HepG2 (cell line): ENCODE data around the gene CRADD. TPM values are rescaled to one million over a fixed set of nuclear protein-coding genes. Genes with fewer than 3 reads are reported as not detected.

Experiments
- AHDC1 ChIP-seq: sonication (generic); formaldehyde crosslinking; IDR thresholded peaks from 2 replicates; pipeline ENCODE4 v1.5.1; 2020; ENCODE audit warnings: mild to moderate bottlenecking, missing genetic modification reagents, borderline replicate concordance
- AKAP8 ChIP-seq: sonication (generic); formaldehyde crosslinking; IDR thresholded peaks from 2 replicates; pipeline ENCODE4 v1.5.1; 2020; ENCODE audit warnings: mild to moderate bottlenecking, missing genetic modification reagents
- ARID5B ChIP-seq: IDR thresholded peaks from 2 replicates; pipeline ENCODE4 v1.4.0; 2020; ENCODE audit warnings: mild to moderate bottlenecking, missing genetic modification reagents
- ARNT2 ChIP-seq: sonication (generic); formaldehyde crosslinking; IDR thresholded peaks from 2 replicates; pipeline ENCODE4 v1.8.0; 2022; ENCODE audit warnings: mild to moderate bottlenecking, low read depth, missing genetic modification reagents, moderate library complexity
- DZIP1 ChIP-seq: sonication (generic); formaldehyde crosslinking; IDR thresholded peaks from 2 replicates; pipeline ENCODE4 v1.5.0; 2020; ENCODE audit warnings: mild to moderate bottlenecking, missing genetic modification reagents
- MBNL3 ChIP-seq: fragments of 250-450 bp; sonication (Bioruptor Pico); conservative IDR thresholded peaks from 2 replicates; pipeline ENCODE4 v1.8.0; 2022; ENCODE audit warnings: mild to moderate bottlenecking, inconsistent platforms
- MEIS2 ChIP-seq: sonication (generic); formaldehyde crosslinking; IDR thresholded peaks from 2 replicates; pipeline ENCODE4 v1.9.0; 2021; ENCODE audit warnings: mild to moderate bottlenecking, missing genetic modification reagents
- MLXIP ChIP-seq: sonication (generic); formaldehyde crosslinking; IDR thresholded peaks from 2 replicates; pipeline ENCODE4 v1.9.0; 2021; ENCODE audit warnings: missing genetic modification reagents, borderline replicate concordance
- RBFOX2 ChIP-seq: fragments of 200-400 bp; formaldehyde crosslinking; IDR thresholded peaks from 2 replicates; pipeline ENCODE4 v1.6.1; 2017; ENCODE audit warnings: low read depth, mild to moderate bottlenecking, low read length
- SRSF9 ChIP-seq: fragments of 200-400 bp; formaldehyde crosslinking; IDR thresholded peaks from 2 replicates; pipeline ENCODE4 v1.6.1; 2018; ENCODE audit warnings: borderline replicate concordance, mild to moderate bottlenecking, low read depth, low read length; ENCODE audit not compliant: insufficient read depth, poor library complexity, severe bottlenecking
- ZNF552 ChIP-seq: sonication (generic); formaldehyde crosslinking; IDR thresholded peaks from 2 replicates; pipeline ENCODE4 v1.9.0; 2022; ENCODE audit warnings: missing genetic modification reagents, mild to moderate bottlenecking, borderline replicate concordance
- ZNF749 ChIP-seq: sonication (generic); formaldehyde crosslinking; IDR thresholded peaks from 2 replicates; pipeline ENCODE4 v1.8.0; 2022; ENCODE audit warnings: mild to moderate bottlenecking, missing genetic modification reagents, moderate library complexity, borderline replicate concordance
- polyA plus RNA-seq, 8 experiments: library from polyadenylated mRNA; depleted of rRNA in 3 of 8; stranded (reverse) in 7 of 8; unstranded in 1 of 8; fragments of >200 nt; fragmentation: Illumina TruSeq in 4 of 8; extraction: Trizol in 4 of 8; gene quantifications; 2 replicates each; pipeline versions ENCODE4 v1.2.1 to v1.2.3, GENCODE V29; 2011 to 2016; ENCODE audit warnings: low read depth in 4 of 8, missing spikeins in 1 of 8, mixed read lengths in 1 of 8; ENCODE audit not compliant: insufficient read depth in 1 of 8
- total RNA-seq, 5 experiments: library from RNA; depleted of rRNA; stranded (reverse); fragments of >200 nt; fragmentation: Illumina TruSeq; extraction: Trizol; gene quantifications; 2 replicates each; pipeline ENCODE4 v1.2.3, GENCODE V29; 2016; ENCODE audit warnings: low read depth in 1 of 5

CRADD gene
- total and polyA plus RNA-seq, 2 of the 13 experiments (the other 11 are each of a cell fraction or from before 2014, with no cell fraction given), result 12.4 to 18.8 TPM

- TF ChIP-seq AHDC1 (CRISPR knock-in tag), result no peak
- TF ChIP-seq AKAP8 (CRISPR knock-in tag), result no peak
- TF ChIP-seq ZNF749 (CRISPR knock-in tag), result no peak
- no peak for TF ChIP-seq ARID5B (CRISPR knock-in tag)
- no peak for TF ChIP-seq MEIS2 (CRISPR knock-in tag)
- TF ChIP-seq SRSF9, result no peak
- no peak for TF ChIP-seq DZIP1
- no peak for TF ChIP-seq MLXIP
- TF ChIP-seq ARNT2, result no peak
- no peak for TF ChIP-seq ZNF552 (CRISPR knock-in tag)
- TF ChIP-seq RBFOX2, result no peak
- TF ChIP-seq MBNL3 (CRISPR knock-in tag), result no peak
These were observed 76.8 kb downstream of the CRADD start (continued) for GRCh38 chr12:93753838-93754429.
